Endodermal cell (in vitro differentiated cells): ENCODE measurements around the gene ICAM1. TPM values are rescaled to one million over a fixed set of nuclear protein-coding genes. Genes with fewer than 3 reads are reported as not detected.

Source experiments
- DNase-seq: peaks from one replicate; pipeline ENCODE4 v3.0.0-alpha.2; 2017
- H3K27ac ChIP-seq: 2 replicates; pipeline ENCODE4 v1.5.1; 2013; ENCODE audit warnings: mild to moderate bottlenecking, low read depth, low read length, moderate library complexity
- H3K27me3 ChIP-seq: 2 replicates; pipeline ENCODE4 v1.6.1; 2013; ENCODE audit warnings: mild to moderate bottlenecking, low read length, moderate library complexity; ENCODE audit not compliant: insufficient read depth, control insufficient read depth, poor library complexity, severe bottlenecking
- H3K36me3 ChIP-seq: 2 replicates; pipeline ENCODE4 v1.7.0; 2013; ENCODE audit warnings: mild to moderate bottlenecking, low read length, moderate library complexity; ENCODE audit not compliant: control insufficient read depth, insufficient read depth
- H3K4me1 ChIP-seq: one replicate; pipeline ENCODE4 v1.7.0; 2013; ENCODE audit warnings: low read length; ENCODE audit not compliant: control insufficient read depth, insufficient read depth
- H3K4me3 ChIP-seq: 2 replicates; pipeline ENCODE4 v1.5.1; 2013; ENCODE audit warnings: mild to moderate bottlenecking, low read length, moderate library complexity
- H3K9ac ChIP-seq: 2 replicates; pipeline ENCODE4 v1.6.1; 2013; ENCODE audit warnings: mild to moderate bottlenecking, low read length, moderate library complexity; ENCODE audit not compliant: poor library complexity, severe bottlenecking; ENCODE audit errors: extremely low read depth
- H3K9me3 ChIP-seq: 2 replicates; pipeline ENCODE4 v1.6.1; 2013; ENCODE audit warnings: mild to moderate bottlenecking, low read length, moderate library complexity; ENCODE audit not compliant: control insufficient read depth
- H3K27ac Mint-ChIP-seq: 2 replicates; pipeline ENCODE4 v1.8.0; 2020; ENCODE audit warnings: mixed read lengths
- H3K27me3 Mint-ChIP-seq: 2 replicates; pipeline ENCODE4 v1.8.0; 2021; ENCODE audit warnings: mild to moderate bottlenecking, mixed read lengths; ENCODE audit not compliant: insufficient read depth
- H3K36me3 Mint-ChIP-seq: 2 replicates; pipeline ENCODE4 v1.8.0; 2020; ENCODE audit warnings: low read depth, mixed read lengths
- H3K4me1 Mint-ChIP-seq: 2 replicates; pipeline ENCODE4 v1.8.0; 2020; ENCODE audit warnings: mixed read lengths
- H3K4me3 Mint-ChIP-seq: 2 replicates; pipeline ENCODE4 v1.8.0; 2020; ENCODE audit warnings: mild to moderate bottlenecking, moderate library complexity, mixed read lengths
- H3K9me3 Mint-ChIP-seq: 2 replicates; pipeline ENCODE4 v1.8.0; 2020; ENCODE audit warnings: mild to moderate bottlenecking, mixed read lengths
- CTCF ChIP-seq: fragments of 200-600 bp; sonication (generic); conservative IDR thresholded peaks from 2 replicates; pipeline ENCODE4 v1.5.0; 2021; ENCODE audit warnings: antibody characterized with exemption, mild to moderate bottlenecking
- WGBS, 2 experiments: methylation state at CpG; one replicate each; pipeline versions ENCODE4 v1.1.5 to v1.1.7; 2013; ENCODE audit warnings: missing lambda C conversion rate in 2 of 2, mixed read lengths in 1 of 2; ENCODE audit not compliant: insufficient coverage in 1 of 2, insufficient read length in 1 of 2; 5-methylcytosine and 5-hydroxymethylcytosine counted together
- total RNA-seq, 2 donors: library from RNA; stranded (reverse); fragmentation: NEBNext Ultra II Directional in 1 of 2; extraction: Animal tissue kit (Norgen Biotek cat#: 25700) in 1 of 2; gene quantifications; 2 replicates in 1 of 2; 3 replicates in 1 of 2; pipeline ENCODE4 v1.2.1, GENCODE V29; 2021

The ICAM1 gene
- total RNA-seq, 2 donors from 2014 or later = 1.7 to 5.2 TPM

DNA sequence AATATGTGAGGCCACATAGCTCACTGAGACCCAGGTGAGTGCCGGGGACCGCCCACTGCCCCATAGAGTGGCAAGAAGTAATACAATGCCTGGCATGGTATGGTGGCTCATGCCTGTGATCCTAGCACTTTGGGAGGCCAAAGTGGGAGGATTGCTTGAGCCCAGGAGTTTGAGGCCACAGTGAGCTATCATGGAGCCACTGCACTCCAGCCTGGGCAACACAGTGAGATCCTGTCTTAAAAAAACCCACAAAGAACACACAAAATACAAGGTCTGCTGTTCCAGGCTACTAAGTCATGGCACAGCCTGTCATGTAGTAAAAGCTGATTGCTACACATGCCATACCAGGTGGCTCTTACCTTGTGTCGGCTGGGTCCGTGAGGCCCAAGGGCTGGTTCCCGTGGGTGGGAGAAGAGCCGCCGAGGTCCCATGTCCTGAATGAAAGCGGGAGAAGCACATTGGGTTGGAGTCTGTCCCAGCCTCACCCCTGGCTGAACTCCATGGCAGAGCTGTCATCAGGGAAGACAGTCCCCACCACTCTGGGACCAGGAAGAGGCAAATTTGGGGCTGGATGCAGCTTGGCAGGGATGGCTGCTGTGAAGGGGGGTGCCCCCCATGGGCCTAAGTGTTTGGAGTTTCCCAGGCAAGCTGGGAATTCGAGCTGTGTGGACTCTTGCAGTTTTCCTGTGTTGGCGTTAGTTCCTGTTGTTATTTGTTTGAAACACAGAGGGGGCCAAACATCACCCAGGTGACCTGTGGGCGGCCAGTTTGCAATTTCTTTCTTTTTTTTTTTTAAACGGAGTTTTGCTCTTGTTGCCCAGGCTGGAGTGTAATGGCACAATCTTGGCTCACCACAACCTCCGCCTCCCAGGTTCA lies 48.1 kb downstream of the ICAM1 start:
- peaks cover 27% of the 10 kb centered on the region for H3K36me3 Mint-ChIP-seq
- Histone ChIP-seq H3K4me1 (no peaks in the 10 kb centered on the region), H3K27me3 (no peaks in the 10 kb centered on the region), H3K4me3 (no peak overlapping the region), H3K36me3 (peaks cover 45% of the 10 kb centered on the region), H3K27ac (no peak overlapping the region), H3K9ac (no peak overlapping the region), H3K9me3 (no peaks in the 10 kb centered on the region)
- no peak for DNase-seq
- H3K27me3 Mint-ChIP-seq = no peaks in the 10 kb centered on the region
- H3K4me3 Mint-ChIP-seq = no peak overlapping the region
- 88 to 90% methylated on average over 7 to 13 of the region's 13 CpGs for WGBS, 2 experiments
- TF ChIP-seq CTCF = no peak
- H3K4me1 Mint-ChIP-seq = peaks cover 14% of the 10 kb centered on the region
- H3K9me3 Mint-ChIP-seq = no peaks in the 10 kb centered on the region
- no peak overlapping the region for H3K27ac Mint-ChIP-seq

DNA sequence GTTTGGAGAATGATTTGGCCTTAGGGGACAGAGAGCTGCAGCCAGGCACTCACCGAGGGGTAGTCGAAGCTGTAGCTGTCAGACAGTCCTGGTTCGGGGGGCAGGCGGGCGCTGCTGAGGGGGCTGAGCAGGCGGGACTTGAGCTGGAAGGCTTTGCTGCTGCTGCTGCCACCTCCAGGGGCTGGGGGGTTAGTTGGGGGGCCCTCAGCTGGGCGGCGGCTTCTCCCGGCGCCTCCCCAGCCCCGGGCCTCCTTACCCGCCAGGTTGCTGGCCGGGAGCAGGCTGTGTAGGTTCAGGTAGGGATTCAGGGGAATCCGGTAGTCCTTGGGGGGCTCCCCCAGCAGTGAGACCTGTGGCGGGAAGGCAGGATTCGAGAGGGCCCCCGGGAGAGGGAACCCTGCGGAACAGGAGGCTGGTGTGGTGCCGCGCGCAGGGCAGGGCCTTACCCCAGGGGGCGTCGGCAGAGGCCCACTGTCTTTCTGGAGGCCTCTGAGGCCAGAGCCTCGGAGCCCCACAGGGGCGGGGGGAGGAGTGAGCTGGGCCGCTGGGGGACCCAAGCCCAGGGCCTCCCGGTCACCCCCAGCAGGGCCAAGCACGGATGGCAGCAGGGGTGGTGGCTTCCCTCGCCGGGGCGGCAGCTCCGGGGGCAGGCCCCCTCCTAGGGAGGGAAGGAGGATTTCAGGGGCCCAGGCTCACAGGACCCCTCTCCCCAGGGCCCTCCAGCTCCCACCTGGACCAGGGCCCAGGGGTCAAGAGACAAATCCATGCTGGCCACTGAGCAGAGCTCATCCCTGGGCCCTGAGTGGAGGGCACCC lies 49.9 kb downstream of the ICAM1 start:
- Histone ChIP-seq H3K36me3 (peaks cover 45% of the 10 kb centered on the region), H3K4me3 (no peak overlapping the region), H3K27ac (no peak overlapping the region), H3K4me1 (no peaks in the 10 kb centered on the region), H3K9me3 (no peaks in the 10 kb centered on the region), H3K27me3 (no peaks in the 10 kb centered on the region), H3K9ac (no peak overlapping the region)
- H3K4me3 Mint-ChIP-seq = no peak overlapping the region
- TF ChIP-seq CTCF = no peak
- no peak overlapping the region for H3K27ac Mint-ChIP-seq
- H3K27me3 Mint-ChIP-seq = no peaks in the 10 kb centered on the region
- DNase-seq = no peak
- H3K9me3 Mint-ChIP-seq = no peaks in the 10 kb centered on the region
- 89 to 95% methylated on average over 9 to 32 of the region's 32 CpGs for whole genome bisulfite sequencing, 2 experiments
- H3K4me1 Mint-ChIP-seq = peaks cover 6% of the 10 kb centered on the region
- peaks cover 39% of the 10 kb centered on the region for H3K36me3 Mint-ChIP-seq

GRCh38 chr19:10321417-10321797 lies 50.5 kb downstream of the ICAM1 start:
- H3K9me3 Mint-ChIP-seq = no peaks in the 10 kb centered on the region
- H3K4me3 Mint-ChIP-seq = no peak overlapping the region
- no peaks in the 10 kb centered on the region for H3K4me1 Mint-ChIP-seq
- Histone ChIP-seq H3K9ac (no peak overlapping the region), H3K27ac (no peak overlapping the region), H3K4me1 (no peaks in the 10 kb centered on the region), H3K36me3 (peaks cover 46% of the 10 kb centered on the region), H3K9me3 (no peaks in the 10 kb centered on the region), H3K4me3 (no peak overlapping the region), H3K27me3 (no peaks in the 10 kb centered on the region)
- 92 to 97% methylated on average over 9 to 11 of the region's 11 CpGs for WGBS, 2 experiments
- no peak overlapping the region for H3K27ac Mint-ChIP-seq
- no peaks in the 10 kb centered on the region for H3K27me3 Mint-ChIP-seq
- DNase-seq = no peak
- H3K36me3 Mint-ChIP-seq = peaks cover 35% of the 10 kb centered on the region
- TF ChIP-seq CTCF = no peak
